ENCODE results near the gene LEO1. TPM values are rescaled to one million over a fixed set of nuclear protein-coding genes. Genes with fewer than 3 reads are reported as not detected.
A peak's percentile ranks its signal among the peaks of the same experiment; 100 is the strongest.

LEO1 gene
- total and polyA plus RNA-seq, 2 of the 13 experiments (the other 11 are each of a cell fraction or from before 2014, with no cell fraction given) = 17.0 to 60.3 TPM

DNA sequence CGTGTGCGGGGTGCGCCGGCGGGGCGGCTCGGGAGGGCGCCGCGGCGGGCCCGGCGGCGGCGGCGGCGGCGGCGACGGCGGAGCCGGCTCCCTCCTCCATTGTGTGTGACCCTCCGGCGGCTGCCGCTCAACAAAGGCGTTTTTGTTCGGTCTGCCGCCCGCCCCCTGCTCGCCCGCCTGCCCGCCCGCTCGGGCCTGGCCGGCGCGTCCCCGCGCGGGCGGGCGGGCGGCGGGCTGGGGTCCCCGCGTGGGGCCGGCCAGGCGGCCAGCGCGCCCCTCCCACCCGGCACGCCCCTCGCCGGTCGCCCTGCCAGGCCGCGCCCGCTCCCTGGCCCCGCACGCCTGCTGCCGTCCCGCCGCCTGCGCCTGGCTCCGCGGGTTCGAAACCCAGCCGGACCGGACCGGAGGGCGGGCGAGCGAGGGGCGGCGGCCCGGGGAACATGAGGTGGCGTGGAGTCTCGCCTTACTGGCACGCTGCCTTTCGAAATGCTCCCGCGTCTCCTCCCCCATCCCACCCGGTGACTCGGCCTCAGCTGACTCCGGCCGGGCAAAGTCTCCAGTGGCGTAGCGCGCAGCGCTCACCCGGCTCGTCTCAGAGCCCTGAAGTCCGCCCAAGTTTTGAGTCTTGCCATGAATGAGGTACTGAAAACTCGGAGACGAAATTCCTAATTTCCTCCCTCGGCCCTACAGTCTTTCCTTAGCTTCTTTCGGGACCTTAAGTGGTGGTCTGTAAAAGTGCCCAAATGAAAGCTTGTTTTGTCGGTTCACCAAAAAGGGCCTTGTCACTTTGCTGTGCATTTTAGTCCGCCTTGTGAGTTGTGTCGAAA, 48.0 kb upstream of the LEO1 start (continued):
- TF ChIP-seq, protein P1, sequence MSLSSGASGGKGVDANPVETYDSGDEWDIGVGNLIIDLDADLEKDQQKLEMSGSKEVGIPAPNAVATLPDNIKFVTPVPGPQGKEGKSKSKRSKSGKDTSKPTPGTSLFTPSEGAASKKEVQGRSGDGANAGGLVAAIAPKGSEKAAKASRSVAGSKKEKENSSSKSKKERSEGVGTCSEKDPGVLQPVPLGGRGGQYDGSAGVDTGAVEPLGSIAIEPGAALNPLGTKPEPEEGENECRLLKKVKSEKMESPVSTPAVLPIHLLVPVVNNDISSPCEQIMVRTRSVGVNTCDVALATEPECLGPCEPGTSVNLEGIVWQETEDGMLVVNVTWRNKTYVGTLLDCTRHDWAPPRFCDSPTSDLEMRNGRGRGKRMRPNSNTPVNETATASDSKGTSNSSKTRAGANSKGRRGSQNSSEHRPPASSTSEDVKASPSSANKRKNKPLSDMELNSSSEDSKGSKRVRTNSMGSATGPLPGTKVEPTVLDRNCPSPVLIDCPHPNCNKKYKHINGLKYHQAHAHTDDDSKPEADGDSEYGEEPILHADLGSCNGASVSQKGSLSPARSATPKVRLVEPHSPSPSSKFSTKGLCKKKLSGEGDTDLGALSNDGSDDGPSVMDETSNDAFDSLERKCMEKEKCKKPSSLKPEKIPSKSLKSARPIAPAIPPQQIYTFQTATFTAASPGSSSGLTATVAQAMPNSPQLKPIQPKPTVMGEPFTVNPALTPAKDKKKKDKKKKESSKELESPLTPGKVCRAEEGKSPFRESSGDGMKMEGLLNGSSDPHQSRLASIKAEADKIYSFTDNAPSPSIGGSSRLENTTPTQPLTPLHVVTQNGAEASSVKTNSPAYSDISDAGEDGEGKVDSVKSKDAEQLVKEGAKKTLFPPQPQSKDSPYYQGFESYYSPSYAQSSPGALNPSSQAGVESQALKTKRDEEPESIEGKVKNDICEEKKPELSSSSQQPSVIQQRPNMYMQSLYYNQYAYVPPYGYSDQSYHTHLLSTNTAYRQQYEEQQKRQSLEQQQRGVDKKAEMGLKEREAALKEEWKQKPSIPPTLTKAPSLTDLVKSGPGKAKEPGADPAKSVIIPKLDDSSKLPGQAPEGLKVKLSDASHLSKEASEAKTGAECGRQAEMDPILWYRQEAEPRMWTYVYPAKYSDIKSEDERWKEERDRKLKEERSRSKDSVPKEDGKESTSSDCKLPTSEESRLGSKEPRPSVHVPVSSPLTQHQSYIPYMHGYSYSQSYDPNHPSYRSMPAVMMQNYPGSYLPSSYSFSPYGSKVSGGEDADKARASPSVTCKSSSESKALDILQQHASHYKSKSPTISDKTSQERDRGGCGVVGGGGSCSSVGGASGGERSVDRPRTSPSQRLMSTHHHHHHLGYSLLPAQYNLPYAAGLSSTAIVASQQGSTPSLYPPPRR (CRISPR knock-in tag; IDR thresholded peaks at IDR 0.05; ENCODE audit: borderline replicate concordance) = peak; percentile 55; the same call in 1 of the 2 replicates
- TF ChIP-seq NRL (CRISPR knock-in tag; IDR thresholded peaks at IDR 0.05; ENCODE audit: borderline replicate concordance) (no peak), BORCS8-MEF2B (CRISPR knock-in tag; IDR thresholded peaks at IDR 0.05) (peak; percentile 70; the same call in 1 of the 2 replicates), CBX1 (IDR thresholded peaks at IDR 0.05; ENCODE audit: low read depth) (no peak), JUND (CRISPR knock-in tag; IDR thresholded peaks at IDR 0.05) (peak; percentile 77), ZNF451 (CRISPR knock-in tag; IDR thresholded peaks at IDR 0.05) (0 out of 2 replicates have a peak, but pooled peaks have one; percentile 49), ARID2 (CRISPR knock-in tag; IDR thresholded peaks at IDR 0.05; ENCODE audit: borderline replicate concordance) (0 out of 2 replicates have a peak, but pooled peaks have one; percentile 36), HNF4A (CRISPR knock-in tag; IDR thresholded peaks at IDR 0.05) (peak; percentile 76), RELA (CRISPR knock-in tag; IDR thresholded peaks at IDR 0.05) (no peak), GATAD2A (CRISPR knock-in tag; IDR thresholded peaks at IDR 0.05) (no peak), RORA (CRISPR knock-in tag; IDR thresholded peaks at IDR 0.05) (no peak)
- TF ChIP-seq, protein P2, sequence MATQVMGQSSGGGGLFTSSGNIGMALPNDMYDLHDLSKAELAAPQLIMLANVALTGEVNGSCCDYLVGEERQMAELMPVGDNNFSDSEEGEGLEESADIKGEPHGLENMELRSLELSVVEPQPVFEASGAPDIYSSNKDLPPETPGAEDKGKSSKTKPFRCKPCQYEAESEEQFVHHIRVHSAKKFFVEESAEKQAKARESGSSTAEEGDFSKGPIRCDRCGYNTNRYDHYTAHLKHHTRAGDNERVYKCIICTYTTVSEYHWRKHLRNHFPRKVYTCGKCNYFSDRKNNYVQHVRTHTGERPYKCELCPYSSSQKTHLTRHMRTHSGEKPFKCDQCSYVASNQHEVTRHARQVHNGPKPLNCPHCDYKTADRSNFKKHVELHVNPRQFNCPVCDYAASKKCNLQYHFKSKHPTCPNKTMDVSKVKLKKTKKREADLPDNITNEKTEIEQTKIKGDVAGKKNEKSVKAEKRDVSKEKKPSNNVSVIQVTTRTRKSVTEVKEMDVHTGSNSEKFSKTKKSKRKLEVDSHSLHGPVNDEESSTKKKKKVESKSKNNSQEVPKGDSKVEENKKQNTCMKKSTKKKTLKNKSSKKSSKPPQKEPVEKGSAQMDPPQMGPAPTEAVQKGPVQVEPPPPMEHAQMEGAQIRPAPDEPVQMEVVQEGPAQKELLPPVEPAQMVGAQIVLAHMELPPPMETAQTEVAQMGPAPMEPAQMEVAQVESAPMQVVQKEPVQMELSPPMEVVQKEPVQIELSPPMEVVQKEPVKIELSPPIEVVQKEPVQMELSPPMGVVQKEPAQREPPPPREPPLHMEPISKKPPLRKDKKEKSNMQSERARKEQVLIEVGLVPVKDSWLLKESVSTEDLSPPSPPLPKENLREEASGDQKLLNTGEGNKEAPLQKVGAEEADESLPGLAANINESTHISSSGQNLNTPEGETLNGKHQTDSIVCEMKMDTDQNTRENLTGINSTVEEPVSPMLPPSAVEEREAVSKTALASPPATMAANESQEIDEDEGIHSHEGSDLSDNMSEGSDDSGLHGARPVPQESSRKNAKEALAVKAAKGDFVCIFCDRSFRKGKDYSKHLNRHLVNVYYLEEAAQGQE (IDR thresholded peaks at IDR 0.05; ENCODE audit: borderline replicate concordance in 1 of 2, low read depth in 1 of 2, low read length in 2 of 2) = peak in 1 of 2 experiments; percentile 12; a peak in 1 of 4 replicates
- TF ChIP-seq, protein P3, sequence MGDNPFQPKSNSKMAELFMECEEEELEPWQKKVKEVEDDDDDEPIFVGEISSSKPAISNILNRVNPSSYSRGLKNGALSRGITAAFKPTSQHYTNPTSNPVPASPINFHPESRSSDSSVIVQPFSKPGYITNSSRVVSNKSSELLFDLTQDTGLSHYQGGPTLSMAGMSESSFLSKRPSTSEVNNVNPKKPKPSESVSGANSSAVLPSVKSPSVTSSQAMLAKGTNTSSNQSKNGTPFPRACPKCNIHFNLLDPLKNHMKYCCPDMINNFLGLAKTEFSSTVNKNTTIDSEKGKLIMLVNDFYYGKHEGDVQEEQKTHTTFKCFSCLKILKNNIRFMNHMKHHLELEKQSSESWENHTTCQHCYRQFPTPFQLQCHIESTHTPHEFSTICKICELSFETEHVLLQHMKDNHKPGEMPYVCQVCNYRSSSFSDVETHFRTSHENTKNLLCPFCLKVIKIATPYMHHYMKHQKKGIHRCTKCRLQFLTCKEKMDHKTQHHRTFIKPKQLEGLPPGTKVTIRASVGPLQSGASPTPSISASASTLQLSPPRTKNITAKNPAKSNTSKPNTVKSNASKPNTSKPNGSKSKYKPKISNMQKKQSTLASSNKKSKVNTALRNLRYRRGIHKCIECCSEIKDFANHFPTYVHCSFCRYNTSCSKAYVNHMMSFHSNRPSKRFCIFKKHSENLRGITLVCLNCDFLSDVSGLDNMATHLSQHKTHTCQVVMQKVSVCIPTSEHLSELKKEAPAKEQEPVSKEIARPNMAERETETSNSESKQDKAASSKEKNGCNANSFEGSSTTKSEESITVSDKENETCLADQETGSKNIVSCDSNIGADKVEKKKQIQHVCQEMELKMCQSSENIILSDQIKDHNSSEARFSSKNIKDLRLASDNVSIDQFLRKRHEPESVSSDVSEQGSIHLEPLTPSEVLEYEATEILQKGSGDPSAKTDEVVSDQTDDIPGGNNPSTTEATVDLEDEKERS (CRISPR knock-in tag; IDR thresholded peaks at IDR 0.05) = peak; percentile 61; the same call in 1 of the 2 replicates
- TF ChIP-seq, protein P4, sequence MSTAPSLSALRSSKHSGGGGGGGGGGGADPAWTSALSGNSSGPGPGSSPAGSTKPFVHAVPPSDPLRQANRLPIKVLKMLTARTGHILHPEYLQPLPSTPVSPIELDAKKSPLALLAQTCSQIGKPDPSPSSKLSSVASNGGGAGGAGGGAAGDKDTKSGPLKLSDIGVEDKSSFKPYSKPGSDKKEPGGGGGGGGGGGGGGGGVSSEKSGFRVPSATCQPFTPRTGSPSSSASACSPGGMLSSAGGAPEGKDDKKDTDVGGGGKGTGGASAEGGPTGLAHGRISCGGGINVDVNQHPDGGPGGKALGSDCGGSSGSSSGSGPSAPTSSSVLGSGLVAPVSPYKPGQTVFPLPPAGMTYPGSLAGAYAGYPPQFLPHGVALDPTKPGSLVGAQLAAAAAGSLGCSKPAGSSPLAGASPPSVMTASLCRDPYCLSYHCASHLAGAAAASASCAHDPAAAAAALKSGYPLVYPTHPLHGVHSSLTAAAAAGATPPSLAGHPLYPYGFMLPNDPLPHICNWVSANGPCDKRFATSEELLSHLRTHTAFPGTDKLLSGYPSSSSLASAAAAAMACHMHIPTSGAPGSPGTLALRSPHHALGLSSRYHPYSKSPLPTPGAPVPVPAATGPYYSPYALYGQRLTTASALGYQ (CRISPR knock-in tag; IDR thresholded peaks at IDR 0.05) = 0 out of 2 replicates have a peak, but pooled peaks have one; percentile 41

Data from HepG2 (cell line).